Measurements from ENCODE around the gene BCR. TPM values are rescaled to one million over a fixed set of nuclear protein-coding genes. Genes with fewer than 3 reads are reported as not detected.
A peak's percentile ranks its signal among the peaks of the same experiment; 100 is the strongest.

The BCR gene
- total and polyA plus RNA-seq, 7 donors = 2.7 to 7.7 (median 6.5) TPM

DNA sequence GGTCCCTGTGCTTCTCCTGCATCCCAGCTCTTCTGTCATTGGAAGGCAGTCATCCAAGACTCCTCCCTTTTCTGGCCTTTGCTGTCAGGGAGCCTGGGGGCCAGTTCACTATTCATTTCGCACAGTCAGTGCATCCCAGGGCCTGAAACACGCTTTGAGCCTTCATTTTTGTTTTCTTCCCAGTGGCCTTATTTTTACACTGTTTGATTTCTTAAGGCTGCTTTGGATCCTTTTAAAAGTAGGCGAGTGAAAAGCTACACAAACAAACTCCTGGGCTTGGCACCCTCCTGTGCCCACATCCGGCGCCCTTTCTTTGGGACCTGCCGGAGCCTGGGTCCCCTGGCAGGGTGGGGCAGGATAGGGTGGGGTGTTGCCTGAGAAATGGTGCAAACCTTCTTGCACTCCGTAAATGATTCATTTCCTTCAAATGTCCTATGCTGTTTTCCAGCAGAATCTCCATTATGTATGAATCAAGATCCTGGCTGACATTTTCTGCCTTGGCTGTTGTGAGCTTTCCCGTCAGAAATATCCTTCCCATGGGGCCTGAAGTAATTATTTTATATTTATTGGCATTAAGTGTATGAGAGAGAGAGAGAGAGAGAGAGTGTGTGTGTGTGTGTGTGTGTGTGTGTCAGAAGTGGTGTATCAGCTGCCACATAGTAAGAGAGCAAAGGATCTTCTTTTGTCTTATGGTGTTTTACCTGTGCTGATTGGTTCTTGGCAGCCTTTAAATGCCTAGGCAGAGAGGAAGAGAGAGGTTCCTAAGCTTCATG is 45.6 kb downstream of the BCR start:
- H3K4me3 ChIP-seq = no peak overlapping the region
- 61 to 72% (median 67%) methylated on average over 8 of the region's 8 CpGs for WGBS, 3 donors
- peak in 2 of 4 donors; percentile 38 to 57 for ATAC-seq
- DNase-seq = peak in 1 of 2 donors; percentile 71
- H3K27ac ChIP-seq = peak overlapping the region; percentile 46
- peaks cover 21% of the 10 kb centered on the region for H3K4me1 ChIP-seq
- no peaks in the 10 kb centered on the region for H3K36me3 ChIP-seq (ENCODE audit: insufficient read depth in 1 of 2, low read depth in 1 of 2)
- H3K27me3 ChIP-seq (ENCODE audit: insufficient read depth in 3 of 3, low read length in 2 of 3) = peaks cover 0 to 25% (median 3%) of the 10 kb centered on the region in 3 donors
- intact Hi-C loops (cut with DNase I) = no loop called here
- H3K9me3 ChIP-seq = no peaks in the 10 kb centered on the region
- TF ChIP-seq, protein P1, sequence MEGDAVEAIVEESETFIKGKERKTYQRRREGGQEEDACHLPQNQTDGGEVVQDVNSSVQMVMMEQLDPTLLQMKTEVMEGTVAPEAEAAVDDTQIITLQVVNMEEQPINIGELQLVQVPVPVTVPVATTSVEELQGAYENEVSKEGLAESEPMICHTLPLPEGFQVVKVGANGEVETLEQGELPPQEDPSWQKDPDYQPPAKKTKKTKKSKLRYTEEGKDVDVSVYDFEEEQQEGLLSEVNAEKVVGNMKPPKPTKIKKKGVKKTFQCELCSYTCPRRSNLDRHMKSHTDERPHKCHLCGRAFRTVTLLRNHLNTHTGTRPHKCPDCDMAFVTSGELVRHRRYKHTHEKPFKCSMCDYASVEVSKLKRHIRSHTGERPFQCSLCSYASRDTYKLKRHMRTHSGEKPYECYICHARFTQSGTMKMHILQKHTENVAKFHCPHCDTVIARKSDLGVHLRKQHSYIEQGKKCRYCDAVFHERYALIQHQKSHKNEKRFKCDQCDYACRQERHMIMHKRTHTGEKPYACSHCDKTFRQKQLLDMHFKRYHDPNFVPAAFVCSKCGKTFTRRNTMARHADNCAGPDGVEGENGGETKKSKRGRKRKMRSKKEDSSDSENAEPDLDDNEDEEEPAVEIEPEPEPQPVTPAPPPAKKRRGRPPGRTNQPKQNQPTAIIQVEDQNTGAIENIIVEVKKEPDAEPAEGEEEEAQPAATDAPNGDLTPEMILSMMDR (IDR thresholded peaks at IDR 0.05) = no peak

DNA sequence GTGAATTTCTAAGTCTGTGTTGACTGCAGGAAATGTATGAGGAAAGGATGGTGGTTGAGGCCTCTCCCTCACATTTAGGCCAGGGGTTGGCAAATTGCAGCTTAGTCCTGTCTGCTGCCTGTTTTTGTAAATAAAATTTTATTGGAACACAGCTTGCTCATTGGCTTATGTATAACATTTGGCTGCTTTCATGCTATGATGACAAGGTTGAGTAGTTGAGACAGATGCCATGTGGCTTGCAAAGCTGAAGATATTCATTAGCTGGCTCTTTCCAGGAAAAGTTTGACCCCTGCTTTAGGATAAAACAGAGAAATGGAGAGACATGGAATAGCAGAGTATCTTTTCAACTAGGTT is 46.2 kb downstream of the BCR start:
- intact Hi-C loops (cut with DNase I) = no loop called here
- no peak for ATAC-seq
- H3K4me1 ChIP-seq = peaks cover 21% of the 10 kb centered on the region
- no peaks in the 10 kb centered on the region for H3K9me3 ChIP-seq
- H3K4me3 ChIP-seq = no peak overlapping the region
- H3K36me3 ChIP-seq (ENCODE audit: insufficient read depth in 1 of 2, low read depth in 1 of 2) = no peaks in the 10 kb centered on the region
- no peak for DNase-seq
- H3K27ac ChIP-seq = peak overlapping the region; percentile 46
- peaks cover 0 to 23% (median 5%) of the 10 kb centered on the region in 3 donors for H3K27me3 ChIP-seq (ENCODE audit: insufficient read depth in 3 of 3, low read length in 2 of 3)
- TF ChIP-seq, protein P1 (IDR thresholded peaks at IDR 0.05) = no peak

GRCh38 chr22:23227380-23227779 is 47.1 kb downstream of the BCR start:
- 77 to 85% (median 78%) methylated on average over 1 of the region's 1 CpG for WGBS, 3 donors
- Histone ChIP-seq H3K4me3 (no peak overlapping the region), H3K27ac (no peak overlapping the region), H3K27me3 (ENCODE audit: insufficient read depth in 3 of 3, low read length in 2 of 3) (peaks cover 0 to 25% (median 5%) of the 10 kb centered on the region in 3 donors), H3K4me1 (peaks cover 21% of the 10 kb centered on the region), H3K36me3 (ENCODE audit: insufficient read depth in 1 of 2, low read depth in 1 of 2) (no peaks in the 10 kb centered on the region), H3K9me3 (no peaks in the 10 kb centered on the region)
- intact Hi-C loops (cut with DNase I) = no loop called here
- ATAC-seq (no peak), DNase-seq (no peak)
- TF ChIP-seq, protein P1 (IDR thresholded peaks at IDR 0.05) = no peak

DNA sequence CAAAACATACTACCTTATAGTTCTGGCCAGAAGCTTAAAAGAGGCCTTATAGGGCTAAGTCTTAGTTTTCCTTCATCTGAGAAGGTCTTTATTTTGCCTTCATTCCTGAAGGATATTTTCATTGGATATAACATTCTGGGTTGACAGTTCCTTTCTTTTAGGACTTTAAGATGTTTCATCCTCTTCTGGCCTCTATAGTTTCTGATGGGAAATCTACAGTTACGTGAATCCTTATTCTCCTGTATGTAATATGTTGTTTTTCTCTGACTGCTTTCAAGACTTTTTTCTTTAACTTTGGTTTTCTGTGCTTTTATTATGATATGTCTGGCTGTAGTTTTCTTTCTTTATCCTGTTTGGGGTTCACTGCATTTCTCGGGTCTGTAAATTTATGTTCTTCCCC is 48.2 kb downstream of the BCR start:
- TF ChIP-seq, protein P1 (IDR thresholded peaks at IDR 0.05) = no peak
- Histone ChIP-seq H3K27me3 (ENCODE audit: insufficient read depth in 3 of 3, low read length in 2 of 3) (peaks cover 0 to 35% (median 5%) of the 10 kb centered on the region in 3 donors), H3K9me3 (no peaks in the 10 kb centered on the region), H3K36me3 (ENCODE audit: insufficient read depth in 1 of 2, low read depth in 1 of 2) (no peaks in the 10 kb centered on the region), H3K4me1 (peaks cover 21% of the 10 kb centered on the region), H3K4me3 (no peak overlapping the region), H3K27ac (no peak overlapping the region)
- ATAC-seq = no peak
- WGBS, 3 donors = 95 to 100% (median 98%) methylated on average over 2 of the region's 2 CpGs
- intact Hi-C loops (cut with DNase I) = no loop called here
- DNase-seq = no peak

- WGBS, 3 donors = 93 to 96% (median 94%) methylated on average over 4 of the region's 4 CpGs
- no peaks in the 10 kb centered on the region for H3K9me3 ChIP-seq
- DNase-seq = no peak
- H3K27me3 ChIP-seq (ENCODE audit: insufficient read depth in 3 of 3, low read length in 2 of 3) = peaks cover 0 to 35% (median 5%) of the 10 kb centered on the region in 3 donors
- TF ChIP-seq, protein P1 (IDR thresholded peaks at IDR 0.05) = no peak
- H3K4me1 ChIP-seq = peaks cover 21% of the 10 kb centered on the region
- H3K27ac ChIP-seq = no peak overlapping the region
- H3K36me3 ChIP-seq (ENCODE audit: insufficient read depth in 1 of 2, low read depth in 1 of 2) = no peaks in the 10 kb centered on the region
- no peak for ATAC-seq
- no peak overlapping the region for H3K4me3 ChIP-seq
- intact Hi-C loops (cut with DNase I) = no loop called here
These were observed 49.3 kb downstream of the BCR start for GRCh38 chr22:23229646-23230045.
